ELF-1 (cell line): ENCODE measurements around the gene DPH2.
A peak's percentile ranks its signal among the peaks of the same experiment; 100 is the strongest.

Source experiments
- DNase-seq: peaks from one replicate; pipeline ENCODE4 v3.0.0-alpha.2; 2016; ENCODE audit warnings: low read depth, low spot score

DPH2 gene

GRCh38 chr1:43982808-43983207, 13.0 kb downstream of the DPH2 start:
- no peak for DNase-seq

GRCh38 chr1:43983253-43983899, 13.6 kb downstream of the DPH2 start:
- DNase-seq: no peak

- no peak for DNase-seq
Observed at GRCh38 chr1:43984855-43985254, 15.0 kb downstream of the DPH2 start.

- no peak for DNase-seq
Observed at GRCh38 chr1:43985984-43986595, 16.3 kb downstream of the DPH2 start.

GRCh38 chr1:43986712-43987111, 16.9 kb downstream of the DPH2 start:
- no peak for DNase-seq

GRCh38 chr1:43987159-43987902, 17.5 kb downstream of the DPH2 start:
- no peak for DNase-seq

DNA sequence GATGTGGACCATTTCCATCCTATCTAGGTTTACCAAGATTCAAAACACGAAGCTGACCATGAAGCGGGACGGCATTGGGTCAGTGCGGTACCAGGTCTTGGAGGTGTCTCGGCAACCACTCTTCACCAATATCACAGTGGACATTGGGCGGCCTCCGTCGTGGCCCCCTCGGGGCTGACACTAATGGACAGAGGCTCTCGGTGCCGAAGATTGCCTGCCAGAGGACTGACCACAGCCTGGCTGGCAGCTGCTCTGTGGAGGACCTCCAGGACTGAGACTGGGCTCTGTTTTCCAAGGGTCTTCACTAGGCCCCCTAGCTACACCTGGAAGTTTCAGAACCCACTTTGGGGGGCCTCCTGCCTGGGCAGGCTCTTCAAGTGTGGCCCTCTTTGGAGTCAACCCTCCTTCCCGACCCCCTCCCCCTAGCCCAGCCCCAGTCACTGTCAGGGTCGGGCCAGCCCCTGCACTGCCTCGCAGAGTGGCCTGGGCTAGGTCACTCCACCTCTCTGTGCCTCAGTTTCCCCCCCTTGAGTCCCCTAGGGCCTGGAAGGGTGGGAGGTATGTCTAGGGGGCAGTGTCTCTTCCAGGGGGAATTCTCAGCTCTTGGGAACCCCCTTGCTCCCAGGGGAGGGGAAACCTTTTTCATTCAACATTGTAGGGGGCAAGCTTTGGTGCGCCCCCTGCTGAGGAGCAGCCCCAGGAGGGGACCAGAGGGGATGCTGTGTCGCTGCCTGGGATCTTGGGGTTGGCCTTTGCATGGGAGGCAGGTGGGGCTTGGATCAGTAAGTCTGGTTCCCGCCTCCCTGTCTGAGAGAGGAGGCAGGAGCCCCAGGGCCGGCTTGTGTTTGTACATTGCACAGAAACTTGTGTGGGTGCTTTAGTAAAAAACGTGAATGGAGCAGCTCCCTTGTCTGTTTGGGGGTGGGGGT, 20.7 kb downstream of the DPH2 start:
- DNase-seq: no peak

DNA sequence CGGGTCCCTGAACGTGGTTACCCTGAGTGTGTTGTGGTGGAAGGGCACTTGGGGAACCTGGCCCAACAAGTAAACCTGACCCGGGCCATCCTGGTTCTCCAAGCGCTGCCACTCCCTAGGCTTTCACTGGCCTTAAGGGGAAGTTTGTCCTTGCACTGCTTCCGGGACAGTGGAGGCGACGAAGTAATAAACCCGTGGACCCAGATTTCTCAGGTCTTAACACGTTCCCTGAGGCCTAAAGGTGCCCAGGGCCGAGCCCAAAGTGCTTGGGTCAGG, 21.3 kb downstream of the DPH2 start:
- peak; percentile 72 for DNase-seq

- DNase-seq: peak; percentile 75
Observed at GRCh38 chr1:43991476-43992231, 21.8 kb downstream of the DPH2 start, which contains the start of gene CCDC24. CCDC24 (plus strand) TSS chr1:43991599; CDS start chr1:43991879, 280 bp downstream.

DNA sequence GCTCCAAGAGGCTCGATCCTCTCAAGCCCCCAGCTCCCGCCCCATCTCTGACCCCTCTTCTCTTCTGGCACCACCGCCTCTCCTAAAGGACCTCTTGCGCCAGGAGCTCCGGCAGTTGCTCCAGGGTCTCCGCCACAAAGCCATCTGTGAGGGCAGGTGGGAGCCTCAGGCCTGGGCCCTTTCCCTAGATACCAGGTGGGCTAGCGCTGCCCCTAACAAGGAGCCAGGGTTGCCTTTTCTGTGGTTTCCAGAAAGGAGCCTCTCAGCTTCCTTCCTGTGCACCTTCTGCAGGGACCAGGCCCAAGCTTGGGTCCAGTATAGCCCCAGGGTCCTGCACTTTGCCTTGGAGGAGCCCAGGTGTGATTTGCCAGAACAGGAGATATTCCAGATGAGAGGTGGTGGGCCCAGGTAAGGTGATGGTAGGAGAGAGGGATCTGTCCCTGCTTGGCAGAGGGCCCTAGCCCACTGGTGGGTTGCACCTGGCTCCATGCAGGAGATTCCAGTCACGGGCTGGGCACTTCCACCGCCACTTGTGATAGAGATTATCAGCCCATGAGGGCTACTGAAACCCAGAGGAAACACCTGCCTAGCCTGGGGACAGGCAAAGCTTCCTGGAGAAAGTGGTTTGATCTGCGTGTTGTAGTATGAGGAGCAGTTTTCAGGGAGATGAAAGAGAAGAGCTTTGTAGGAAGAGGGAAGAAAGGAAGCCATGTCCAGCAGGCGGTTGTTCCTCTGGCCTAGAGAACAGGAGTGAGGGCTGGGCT, 22.6 kb downstream of the DPH2 start:
- no peak for DNase-seq

GRCh38 chr1:43993206-43993914, 23.6 kb downstream of the DPH2 start:
- DNase-seq: no peak

DNA sequence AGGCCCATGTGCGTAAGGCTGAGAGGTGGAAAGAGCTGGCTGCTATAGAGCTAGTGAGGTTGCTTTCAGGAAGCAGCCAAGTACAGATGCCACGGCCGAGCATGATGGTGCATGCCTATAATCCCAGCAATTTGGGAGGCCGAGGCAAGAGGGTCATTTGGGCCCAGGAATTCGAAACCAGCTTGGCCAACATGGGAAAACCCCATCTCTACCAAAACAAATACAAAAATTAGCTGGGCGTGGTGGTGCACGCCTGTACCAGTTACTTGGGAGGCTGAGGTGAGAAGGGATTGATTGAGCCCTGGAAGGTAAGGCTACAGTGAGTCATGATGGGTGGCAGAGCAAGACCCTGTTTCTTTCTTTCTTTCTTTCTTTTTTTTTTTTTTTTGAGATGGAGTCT, 24.3 kb downstream of the DPH2 start:
- no peak for DNase-seq

DNA sequence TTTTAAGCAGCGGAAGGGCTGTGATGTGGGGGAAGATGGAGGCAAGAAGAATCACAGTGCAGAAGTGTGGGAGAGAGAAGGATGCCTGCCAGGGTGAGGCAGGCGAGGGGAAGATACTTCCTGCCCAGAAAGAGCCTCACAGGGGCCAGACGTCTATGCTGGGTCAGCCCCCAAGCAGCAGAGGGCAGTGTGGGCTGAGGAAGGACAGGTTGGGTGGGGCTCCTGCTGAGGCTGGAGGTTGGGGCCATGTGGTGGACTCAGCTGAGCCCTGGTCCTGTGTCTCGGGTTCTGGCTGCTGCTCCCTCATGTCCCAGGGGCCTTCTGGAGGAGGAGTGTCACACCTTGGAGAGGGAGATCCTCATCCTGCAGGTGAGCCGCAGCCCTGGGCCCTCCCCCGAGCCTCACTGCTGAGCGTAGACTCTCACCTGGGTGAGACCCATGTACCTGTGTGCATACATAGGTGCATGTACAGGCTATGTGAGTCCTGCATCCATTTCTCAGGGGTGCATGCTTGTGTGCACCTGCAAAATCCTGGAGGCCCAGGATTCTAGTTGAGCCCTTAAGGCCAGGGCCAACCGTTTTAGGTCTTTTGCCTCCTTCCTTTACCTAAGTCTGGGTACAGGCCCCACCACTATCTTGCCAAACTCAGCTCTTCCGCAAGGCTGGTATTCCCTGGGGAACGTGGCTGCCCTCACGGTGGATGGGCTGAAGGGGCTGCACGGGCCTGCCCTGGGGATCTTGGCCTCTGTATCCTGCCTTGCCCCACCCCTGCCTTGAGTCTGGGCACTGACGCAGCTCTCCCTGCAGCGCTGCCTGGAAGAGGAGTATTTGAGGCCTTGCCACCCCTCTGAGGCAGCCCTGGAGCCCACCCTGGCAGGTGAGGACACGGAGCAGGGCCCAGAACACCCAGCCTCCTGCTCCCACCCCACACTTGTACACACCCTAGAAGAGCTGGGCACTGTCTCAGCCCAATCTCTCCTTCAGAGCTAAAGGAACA, 25.3 kb downstream of the DPH2 start:
- DNase-seq: peak; percentile 80

DNA sequence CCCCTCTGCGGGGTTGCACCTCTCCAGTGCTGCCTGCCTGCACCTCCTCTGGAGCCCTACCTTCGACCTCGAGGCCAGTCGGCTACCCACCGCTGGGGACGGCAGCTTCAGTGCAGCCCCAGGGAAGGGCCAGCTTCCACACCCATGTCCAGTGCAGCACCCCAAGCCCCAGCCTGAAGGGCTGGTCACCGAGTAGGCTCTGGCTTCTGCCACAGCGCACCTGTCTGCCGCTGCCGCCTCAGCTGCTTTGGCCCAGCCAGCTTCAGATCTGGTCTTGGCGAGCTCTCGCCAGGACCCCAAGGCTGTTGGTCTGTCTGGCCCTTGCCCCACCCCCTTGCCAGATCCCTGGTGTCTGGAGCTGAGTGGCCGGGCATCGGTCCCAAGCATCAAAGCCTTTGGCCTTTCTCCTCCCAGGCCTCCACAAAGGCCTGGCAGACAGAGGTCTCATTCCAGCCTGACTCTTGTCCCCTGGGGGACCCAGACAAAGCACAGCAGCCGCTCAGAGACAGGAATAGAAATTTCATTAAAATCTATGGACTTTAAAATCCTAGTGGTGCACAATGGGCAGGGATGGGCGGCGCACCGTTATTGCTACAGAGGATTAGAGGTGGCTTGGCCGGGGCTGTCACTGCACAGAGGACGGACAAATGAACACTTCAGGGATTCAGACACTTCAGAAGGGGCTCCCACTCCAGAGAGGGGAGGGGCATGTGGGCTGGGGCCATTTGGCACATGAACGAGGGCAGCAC, 26.3 kb downstream of the DPH2 start:
- no peak for DNase-seq

GRCh38 chr1:43996733-43997115, 26.9 kb downstream of the DPH2 start:
- DNase-seq: no peak

DNA sequence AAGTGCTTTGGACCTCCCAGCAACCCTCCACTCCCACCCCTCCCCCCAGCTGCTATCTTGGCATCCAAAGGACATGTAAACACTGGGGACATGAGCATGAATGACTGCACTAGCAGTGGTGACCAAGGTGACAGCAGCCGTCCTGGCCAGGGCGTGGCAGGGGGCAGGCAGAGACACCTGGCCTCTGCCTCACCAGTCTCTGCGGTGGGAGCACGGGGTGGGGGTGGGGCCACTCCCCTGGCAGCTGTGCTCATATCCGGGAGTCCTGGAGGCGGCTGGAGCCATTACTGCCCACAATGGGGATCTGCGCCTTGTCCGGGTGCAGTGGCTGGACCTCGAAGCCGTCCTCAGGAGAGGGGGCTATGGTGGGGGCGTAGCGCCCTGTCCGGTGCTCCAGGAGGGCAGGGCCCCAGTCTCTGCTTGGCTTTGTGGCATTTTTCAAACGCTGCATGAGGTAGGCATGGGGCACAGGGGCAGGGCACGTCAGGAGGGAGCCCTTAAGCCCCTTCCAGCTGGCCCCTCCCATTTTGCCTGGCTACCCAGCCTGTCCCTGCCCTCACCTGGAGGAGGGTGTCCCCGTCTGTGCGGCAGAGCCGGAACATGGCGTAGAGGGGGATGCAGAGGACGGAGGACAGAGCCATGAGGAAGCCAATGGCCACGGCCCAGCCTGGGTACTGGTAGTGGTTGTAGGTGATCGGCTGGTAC, 27.6 kb downstream of the DPH2 start:
- no peak for DNase-seq

DNA sequence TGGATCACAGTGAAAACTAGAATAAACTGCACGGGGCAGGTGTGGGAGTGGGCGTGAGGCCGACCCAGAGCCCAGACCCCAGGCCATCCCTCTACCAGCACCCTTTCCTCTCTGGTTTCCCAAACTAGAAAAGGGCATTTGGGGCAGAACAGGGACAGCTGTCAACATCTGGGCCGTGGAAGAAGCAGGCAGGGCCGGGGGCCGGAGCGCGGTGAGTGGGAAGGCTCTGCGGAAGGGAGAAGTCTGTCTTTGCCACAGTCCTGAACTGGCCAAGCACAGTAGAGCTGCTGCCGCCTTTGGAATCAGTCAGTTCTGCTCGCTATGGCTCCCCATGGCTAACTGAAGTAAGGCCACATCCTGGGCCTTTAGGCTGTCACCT, 28.2 kb downstream of the DPH2 start:
- no peak for DNase-seq
